Keratinocyte (primary cell): ENCODE results near the gene FHOD3.

Experiments used
- CTCF ChIP-seq, 3 experiments: IDR thresholded peaks in 1 of 3; conservative IDR thresholded peaks in 1 of 3; optimal IDR thresholded peaks in 1 of 3; 2 replicates in 2 of 3; 3 replicates in 1 of 3; pipeline versions ENCODE3 to v1.5.1; 2011; ENCODE audit warnings: low read length in 3 of 3, mild to moderate bottlenecking in 3 of 3, moderate library complexity in 2 of 3, control low read depth in 1 of 3, inconsistent platforms in 1 of 3; ENCODE audit not compliant: insufficient read depth in 2 of 3; ENCODE audit errors: extremely low read depth in 1 of 3
- EZH2 ChIP-seq: IDR thresholded peaks from one replicate; pipeline ENCODE4 v1.6.1; 2012; ENCODE audit warnings: inconsistent platforms, mild to moderate bottlenecking, low read length, moderate library complexity

- TF ChIP-seq CTCF (optimal IDR thresholded peaks at IDR 0.05 in 1 of 3, IDR thresholded peaks at IDR 0.05 in 1 of 3, conservative IDR thresholded peaks at IDR 0.05 in 1 of 3; ENCODE audit: extremely low read depth in 1 of 3, insufficient read depth in 2 of 3, low read length in 3 of 3) (no peak), EZH2 (no peak)
These were observed 8.8 kb upstream of the FHOD3 start for GRCh38 chr18:36288689-36289088.
